ENCODE data around the gene FLRT1.
A peak's percentile ranks its signal among the peaks of the same experiment; 100 is the strongest.

GRCh38 chr11:64000026-64000739 lies 35.5 kb upstream of the FLRT1 start:
- peak; percentile 71 to 94 (median 92) for TF ChIP-seq CTCF (IDR thresholded peaks at IDR 0.05 in 4 of 5, conservative IDR thresholded peaks at IDR 0.05 in 1 of 5)
- no peak for TF ChIP-seq POLR2A (IDR thresholded peaks at IDR 0.05)

Data from gastrocnemius medialis (tissue), 4 donors.